MM.1S (cell line): ENCODE data around the gene SP8.

Source experiments
- DNase-seq: peaks from one replicate; pipeline ENCODE4 v3.0.0-alpha.2; 2015
- H2AFZ ChIP-seq: fragments of 300-600 bp; sonication (generic); 2 replicates; pipeline ENCODE4 v1.6.0; 2016; ENCODE audit warnings: antibody characterized with exemption, low read length
- H3F3A ChIP-seq: fragments of 300-600 bp; sonication (generic); 2 replicates; pipeline ENCODE4 v1.6.1; 2016; ENCODE audit warnings: mild to moderate bottlenecking, antibody characterized with exemption, low read length, moderate library complexity, mixed read lengths; ENCODE audit not compliant: insufficient read depth
- H3K27ac ChIP-seq: fragments of 300-600 bp; sonication (generic); 2 replicates; pipeline ENCODE4 v1.5.1; 2016; ENCODE audit warnings: mild to moderate bottlenecking, low read length
- H3K27me3 ChIP-seq: fragments of 300-600 bp; sonication (generic); replicated peaks from 2 replicates; pipeline ENCODE4 v1.6.0; 2016; ENCODE audit warnings: low read length; ENCODE audit not compliant: insufficient read depth
- H3K36me3 ChIP-seq: fragments of 300-600 bp; sonication (generic); replicated peaks from 2 replicates; pipeline ENCODE4 v1.6.1; 2016; ENCODE audit warnings: mild to moderate bottlenecking, low read length, mixed read lengths; ENCODE audit not compliant: insufficient read depth
- H3K4me1 ChIP-seq: fragments of 300-600 bp; sonication (generic); 2 replicates; pipeline ENCODE4 v1.6.1; 2016; ENCODE audit warnings: low read length, mixed read lengths
- H3K4me2 ChIP-seq: fragments of 300-600 bp; sonication (generic); 2 replicates; pipeline ENCODE4 v1.6.0; 2016; ENCODE audit warnings: low read depth, low read length
- H3K4me3 ChIP-seq: fragments of 300-600 bp; sonication (generic); 2 replicates; pipeline ENCODE4 v1.5.1; 2016; ENCODE audit warnings: low read length, mixed read lengths
- H3K79me2 ChIP-seq: fragments of 300-600 bp; sonication (generic); 2 replicates; pipeline ENCODE4 v1.6.1; 2016; ENCODE audit warnings: mixed run types, low read length, mixed read lengths
- H3K9ac ChIP-seq: fragments of 300-600 bp; sonication (generic); 2 replicates; pipeline ENCODE4 v1.6.1; 2016; ENCODE audit warnings: low read length, mixed read lengths
- H3K9me2 ChIP-seq: fragments of 300-600 bp; sonication (generic); replicated peaks from 2 replicates; pipeline ENCODE4 v1.6.1; 2016; ENCODE audit warnings: mild to moderate bottlenecking, low read length, mixed read lengths; ENCODE audit not compliant: insufficient read depth
- H3K9me3 ChIP-seq: fragments of 300-600 bp; sonication (generic); replicated peaks from 2 replicates; pipeline ENCODE4 v1.6.1; 2016; ENCODE audit warnings: mild to moderate bottlenecking, low read length, mixed read lengths; ENCODE audit not compliant: insufficient read depth
- H4K20me1 ChIP-seq: fragments of 300-600 bp; sonication (generic); 2 replicates; pipeline ENCODE4 v1.6.1; 2016; ENCODE audit warnings: mild to moderate bottlenecking, low read length, moderate library complexity, mixed read lengths; ENCODE audit not compliant: insufficient read depth
- CTCF ChIP-seq: fragments of 300-600 bp; sonication (generic); IDR thresholded peaks from 2 replicates; pipeline ENCODE4 v1.5.1; 2016; ENCODE audit warnings: antibody characterized with exemption, low read length, mixed read lengths
- EZH2 ChIP-seq: fragments of 300-600 bp; sonication (generic); optimal IDR thresholded peaks from 2 replicates; pipeline ENCODE3; 2017; ENCODE audit warnings: low read depth, mild to moderate bottlenecking, antibody characterized with exemption, low read length, mixed read lengths
- EZH2phosphoT487 ChIP-seq: fragments of 300-600 bp; sonication (generic); IDR thresholded peaks from 2 replicates; pipeline ENCODE4 v1.6.1; 2018; ENCODE audit warnings: antibody characterized with exemption, low read length

SP8 gene

GRCh38 chr7:20783700-20784387, 2.8 kb downstream of the SP8 start:
- no peaks in the 10 kb centered on the region for H3K9me2 ChIP-seq
- no peaks in the 10 kb centered on the region for H3K79me2 ChIP-seq
- no peak overlapping the region for H3K27ac ChIP-seq
- no peak for TF ChIP-seq EZH2phosphoT487
- no peak for TF ChIP-seq CTCF
- no peak for TF ChIP-seq EZH2
- no peaks in the 10 kb centered on the region for H3K36me3 ChIP-seq
- no peaks in the 10 kb centered on the region for H3K27me3 ChIP-seq
- no peak overlapping the region for H3K4me2 ChIP-seq
- no peaks in the 10 kb centered on the region for H3K9me3 ChIP-seq
- H4K20me1 ChIP-seq: no peaks in the 10 kb centered on the region
- H3K4me3 ChIP-seq: no peak overlapping the region
- no peaks in the 10 kb centered on the region for H3F3A ChIP-seq
- no peak for DNase-seq
- no peaks in the 10 kb centered on the region for H3K4me1 ChIP-seq
- no peak overlapping the region for H3K9ac ChIP-seq
- no peak overlapping the region for H2AFZ ChIP-seq

- Histone ChIP-seq H3K9ac (no peak overlapping the region), H3F3A (no peaks in the 10 kb centered on the region), H3K9me2 (no peaks in the 10 kb centered on the region), H3K4me3 (no peak overlapping the region), H3K27me3 (no peaks in the 10 kb centered on the region), H3K4me2 (no peak overlapping the region), H2AFZ (no peak overlapping the region), H3K4me1 (no peaks in the 10 kb centered on the region), H3K27ac (no peak overlapping the region), H3K36me3 (no peaks in the 10 kb centered on the region), H3K79me2 (no peaks in the 10 kb centered on the region), H3K9me3 (no peaks in the 10 kb centered on the region), H4K20me1 (no peaks in the 10 kb centered on the region)
- DNase-seq: no peak
- TF ChIP-seq CTCF (no peak), EZH2phosphoT487 (no peak), EZH2 (no peak)
Observed at GRCh38 chr7:20783125-20783699, 3.5 kb downstream of the SP8 start.

GRCh38 chr7:20779041-20779440, 7.6 kb downstream of the SP8 start:
- Histone ChIP-seq H2AFZ (no peak overlapping the region), H4K20me1 (no peaks in the 10 kb centered on the region), H3K9me2 (no peaks in the 10 kb centered on the region), H3K4me1 (no peaks in the 10 kb centered on the region), H3K79me2 (no peaks in the 10 kb centered on the region), H3K27ac (no peak overlapping the region), H3K4me2 (no peak overlapping the region), H3F3A (no peaks in the 10 kb centered on the region), H3K36me3 (no peaks in the 10 kb centered on the region), H3K9ac (no peak overlapping the region), H3K4me3 (no peak overlapping the region), H3K9me3 (no peaks in the 10 kb centered on the region), H3K27me3 (no peaks in the 10 kb centered on the region)
- TF ChIP-seq CTCF: no peak
- DNase-seq: no peak
